A549 (cell line): ENCODE results near the gene SNTG2. TPM values are rescaled to one million over a fixed set of nuclear protein-coding genes. Genes with fewer than 3 reads are reported as not detected.

Source experiments
- ATAC-seq, 2 experiments: fragments of 200-7000 bp in 1 of 2; fragments of >200 bp in 1 of 2; cut with Nextera tagmentation in 1 of 2; cut with Tn5 transposase in 1 of 2; 3 replicates each; pipeline versions ENCODE4 v1.8.0 to v1.9.1; 2018 to 2020; ENCODE audit warnings: mild to moderate bottlenecking in 1 of 2, moderate library complexity in 1 of 2
- CTCF ChIA-PET: fragments of 300-600 bp; sonication (Branson Sonifier 250); formaldehyde crosslinking; extraction: SDS; loops from one replicate; lab custom pipeline; 2021; ENCODE audit warnings: antibody characterized with exemption, inconsistent platforms; lab: Yijun Ruan, JAX
- POLR2A ChIA-PET: fragments of 350-600 bp; formaldehyde crosslinking; extraction: SDS; loops from one replicate; lab custom pipeline; 2021; ENCODE audit warnings: antibody characterized with exemption, inconsistent platforms; lab: Yijun Ruan, JAX
- DNase-seq, 2 experiments: peaks; one replicate each; pipeline versions ENCODE4 v3.0.0 to v3.0.0-alpha.2; 2011 to 2016; ENCODE audit warnings: low read depth in 1 of 2, low spot score in 1 of 2
- FAIRE-seq: peaks from 2 replicates; lab custom pipeline; 2011; peaks lifted over from hg19 to GRCh38; lab: Jason Lieb, UNC
- H3K27ac ChIP-seq, 2 experiments: fragments of >200 bp; sonication (Bioruptor Twin); formaldehyde crosslinking; 3 replicates each; pipeline ENCODE4 v1.5.1; 2016 to 2017
- H3K4me1 ChIP-seq: fragments of >200 bp; sonication (Bioruptor Twin); formaldehyde crosslinking; 3 replicates; pipeline ENCODE4 v1.6.1; 2016
- H3K4me2 ChIP-seq: fragments of >200 bp; sonication (Bioruptor Twin); formaldehyde crosslinking; 3 replicates; pipeline ENCODE4 v1.6.1; 2016
- H3K4me3 ChIP-seq: fragments of >200 bp; sonication (Bioruptor Twin); formaldehyde crosslinking; 3 replicates; pipeline ENCODE4 v1.5.1; 2016
- H3K9me3 ChIP-seq: fragments of >200 bp; sonication (Bioruptor Twin); formaldehyde crosslinking; 3 replicates; pipeline ENCODE4 v1.6.1; 2016
- BHLHE40 ChIP-seq: IDR thresholded peaks from 2 replicates; pipeline ENCODE4 v1.6.1; 2012; ENCODE audit warnings: low read depth, low read length, inconsistent platforms
- CBX2 ChIP-seq: fragments of 200-600 bp; sonication (generic); IDR thresholded peaks from 2 replicates; pipeline ENCODE4 v1.6.1; 2016; ENCODE audit warnings: low read depth, mild to moderate bottlenecking, borderline replicate concordance
- CEBPB ChIP-seq, 2 experiments: fragments of >200 bp in 1 of 2; sonication (Bioruptor Twin) in 1 of 2; formaldehyde crosslinking in 1 of 2; IDR thresholded peaks; 2 replicates each; pipeline ENCODE4 v1.6.1; 2012 to 2016
- CHD4 ChIP-seq: fragments of 200-600 bp; sonication (generic); IDR thresholded peaks from 2 replicates; pipeline ENCODE4 v1.6.1; 2016; ENCODE audit warnings: antibody characterized with exemption, mild to moderate bottlenecking, borderline replicate concordance
- CTCF ChIP-seq: fragments of >200 bp; sonication (Bioruptor Twin); formaldehyde crosslinking; IDR thresholded peaks from 3 replicates; pipeline ENCODE4 v1.5.1; 2016
- E2F6 ChIP-seq: IDR thresholded peaks from 2 replicates; pipeline ENCODE4 v1.6.1; 2012; ENCODE audit warnings: low read depth, borderline replicate concordance
- ELK1 ChIP-seq: fragments of 150-350 bp; IDR thresholded peaks from 2 replicates; pipeline ENCODE4 v1.6.1; 2014; ENCODE audit warnings: low read depth, mild to moderate bottlenecking, low read length
- EP300 ChIP-seq, 2 experiments: fragments of >200 bp; sonication (Bioruptor Twin); formaldehyde crosslinking; IDR thresholded peaks; 2 replicates in 1 of 2; 3 replicates in 1 of 2; pipeline ENCODE4 v1.6.1; 2016 to 2017
- ESRRA ChIP-seq: fragments of 150-350 bp; IDR thresholded peaks from 2 replicates; pipeline ENCODE4 v1.6.1; 2014; ENCODE audit warnings: mild to moderate bottlenecking, low read length, borderline replicate concordance
- FOSL2 ChIP-seq, 2 experiments: fragments of 450-650 bp in 1 of 2; fragments of >200 bp in 1 of 2; sonication (Bioruptor Twin) in 1 of 2; formaldehyde crosslinking; IDR thresholded peaks; 2 replicates each; pipeline versions ENCODE4 v1.5.0 to v1.6.1; 2016 to 2020; ENCODE audit warnings: mild to moderate bottlenecking in 1 of 2, moderate library complexity in 1 of 2
- HES2 ChIP-seq: fragments of >200 bp; sonication (Bioruptor Twin); formaldehyde crosslinking; IDR thresholded peaks from 2 replicates; pipeline ENCODE4 v1.6.1; 2016
- HMGXB4 ChIP-seq: fragments of 250-450 bp; sonication (Bioruptor Pico); IDR thresholded peaks from 2 replicates; pipeline ENCODE4 v1.5.0; 2021; ENCODE audit warnings: mild to moderate bottlenecking, moderate library complexity, borderline replicate concordance
- HOXA7 ChIP-seq: fragments of 250-450 bp; sonication (Bioruptor Pico); IDR thresholded peaks from 2 replicates; pipeline ENCODE4 v1.5.0; 2020; ENCODE audit warnings: mild to moderate bottlenecking, moderate library complexity
- HOXB5 ChIP-seq: fragments of 250-450 bp; sonication (Bioruptor Pico); IDR thresholded peaks from 2 replicates; pipeline ENCODE4 v1.5.0; 2020; ENCODE audit warnings: mild to moderate bottlenecking, moderate library complexity
- JUN ChIP-seq, 2 experiments: fragments of >200 bp; sonication (Bioruptor Twin); formaldehyde crosslinking; IDR thresholded peaks; 2 replicates in 1 of 2; 3 replicates in 1 of 2; pipeline ENCODE4 v1.6.1; 2016 to 2017
- JUNB ChIP-seq: fragments of >200 bp; sonication (Bioruptor Twin); formaldehyde crosslinking; IDR thresholded peaks from 2 replicates; pipeline ENCODE4 v1.6.1; 2016
- KDM1A ChIP-seq: fragments of 200-600 bp; sonication (generic); IDR thresholded peaks from 2 replicates; pipeline ENCODE4 v1.6.1; 2016; ENCODE audit warnings: low read depth, mild to moderate bottlenecking
- MAX ChIP-seq: IDR thresholded peaks from 2 replicates; pipeline ENCODE4 v1.6.1; 2012
- MAZ ChIP-seq: fragments of 150-350 bp; IDR thresholded peaks from 2 replicates; pipeline ENCODE4 v1.6.1; 2014; ENCODE audit warnings: antibody characterized with exemption, low read depth, low read length, borderline replicate concordance
- NFE2L2 ChIP-seq: fragments of 150-350 bp; conservative IDR thresholded peaks from 2 replicates; pipeline ENCODE4 v1.6.1; 2014; ENCODE audit warnings: low read length
- NPAS2 ChIP-seq: fragments of 250-450 bp; sonication (Bioruptor Pico); IDR thresholded peaks from 2 replicates; pipeline ENCODE4 v1.8.0; 2022; ENCODE audit warnings: mild to moderate bottlenecking, moderate library complexity, borderline replicate concordance
- NR3C1 ChIP-seq: fragments of >200 bp; sonication (Bioruptor Twin); formaldehyde crosslinking; IDR thresholded peaks from 3 replicates; pipeline ENCODE4 v1.6.1; 2017
- PHF8 ChIP-seq: fragments of 200-600 bp; sonication (generic); IDR thresholded peaks from 2 replicates; pipeline ENCODE4 v1.6.1; 2016; ENCODE audit warnings: low read depth, mild to moderate bottlenecking, antibody characterized with exemption, moderate library complexity, borderline replicate concordance
- REST ChIP-seq: fragments of 200-600 bp; sonication (generic); IDR thresholded peaks from 2 replicates; pipeline ENCODE4 v1.6.1; 2016; ENCODE audit warnings: antibody characterized with exemption, mild to moderate bottlenecking, moderate library complexity
- USF2 ChIP-seq: fragments of 450-650 bp; IDR thresholded peaks from 2 replicates; pipeline ENCODE4 v1.6.1; 2014; ENCODE audit warnings: antibody characterized with exemption
- ZSCAN20 ChIP-seq: fragments of 250-450 bp; sonication (Bioruptor Pico); IDR thresholded peaks from 2 replicates; pipeline ENCODE4 v1.8.0; 2022; ENCODE audit warnings: mild to moderate bottlenecking, moderate library complexity
- WGBS: methylation state at CpG from one replicate; pipeline ENCODE4 v1.1.6; 2017; ENCODE audit errors: missing lambda C conversion rate; 5-methylcytosine and 5-hydroxymethylcytosine counted together
- polyA plus RNA-seq, 4 experiments: library from polyadenylated mRNA; depleted of rRNA in 3 of 4; stranded (reverse); fragments of >200 nt; fragmentation: RNase III in 1 of 4; extraction: RNeasy Plus Mini Kit Qiagen cat#74134 plus additional on column Dnase treatment in 1 of 4; gene quantifications; 2 replicates in 3 of 4; 3 replicates in 1 of 4; pipeline ENCODE4 v1.2.3, GENCODE V29; 2011 to 2017

Gene SNTG2
- polyA plus RNA-seq, 2 of the 4 experiments (the other 2 are of a cell fraction), result not detected

GRCh38 chr2:1053786-1054185 lies 103.1 kb downstream of the SNTG2 start:
- Histone ChIP-seq H3K9me3 (no peaks in the 10 kb centered on the region), H3K4me1 (no peaks in the 10 kb centered on the region), H3K27ac (no peak overlapping the region), H3K4me2 (no peak overlapping the region), H3K4me3 (no peak overlapping the region)
- TF ChIP-seq CHD4 (no peak), HES2 (no peak), PHF8 (no peak), CTCF (no peak), MAZ (no peak), BHLHE40 (no peak), EP300 (IDR thresholded peaks at IDR 0.05) (no peak), NPAS2 (CRISPR knock-in tag) (no peak), ESRRA (no peak), FOSL2 (IDR thresholded peaks at IDR 0.05) (no peak), FOSL2 (CRISPR knock-in tag; IDR thresholded peaks at IDR 0.05) (no peak), E2F6 (no peak), HOXB5 (CRISPR knock-in tag) (no peak), HMGXB4 (CRISPR knock-in tag) (no peak), HOXA7 (CRISPR knock-in tag) (no peak), NFE2L2 (no peak), USF2 (no peak), JUNB (no peak), JUN (IDR thresholded peaks at IDR 0.05) (no peak), ZSCAN20 (CRISPR knock-in tag) (no peak), KDM1A (no peak)
- ChIA-PET CTCF (no interaction called here), POLR2A (no interaction called here)
- 53% methylated on average over 6 of the region's 8 CpGs for WGBS
- no peak for FAIRE-seq
- ATAC-seq, result no peak
- DNase-seq, result no peak

GRCh38 chr2:1054399-1054798 lies 103.8 kb downstream of the SNTG2 start:
- DNase-seq, result no peak
- H3K27ac ChIP-seq, result no peak overlapping the region
- no peaks in the 10 kb centered on the region for H3K9me3 ChIP-seq
- no peak for FAIRE-seq
- no peak overlapping the region for H3K4me2 ChIP-seq
- H3K4me1 ChIP-seq, result no peaks in the 10 kb centered on the region
- WGBS, result 42% methylated on average over 3 of the region's 3 CpGs
- H3K4me3 ChIP-seq, result no peak overlapping the region
- ATAC-seq, result no peak
- ChIA-PET POLR2A (no interaction called here), CTCF (no interaction called here)
- TF ChIP-seq MAX (no peak), PHF8 (no peak), NR3C1 (no peak), ELK1 (no peak), KDM1A (no peak), HMGXB4 (CRISPR knock-in tag) (no peak), CEBPB (IDR thresholded peaks at IDR 0.05) (no peak), REST (no peak), CBX2 (no peak)
